Heart left ventricle (tissue), 16 donors: ENCODE measurements around the gene GSAP. TPM values are rescaled to one million over a fixed set of nuclear protein-coding genes. Genes with fewer than 3 reads are reported as not detected.
A peak's percentile ranks its signal among the peaks of the same experiment; 100 is the strongest.
"Not testable (repeated sequence)": the region's sequence is repeated elsewhere in the genome, so short reads cannot be mapped to it uniquely, and the experiment has no call there.

Source experiments
- ATAC-seq, 4 donors: fragments of 200-7000 bp; cut with Tn5 transposase; one replicate each; pipeline ENCODE4 v1.9.1; 2020 to 2022; ENCODE audit warnings: moderate library complexity in 4 of 4, mild to moderate bottlenecking in 3 of 4, moderate number of reproducible peaks in 1 of 4
- DNase-seq, 5 donors: peaks; one replicate each; pipeline ENCODE4 v3.0.0-alpha.2; 2020
- H3K27ac ChIP-seq, 12 donors: fragments of 200-600 bp; sonication (generic) in 4 of 12; one replicate each; pipeline versions ENCODE4 v1.5.0 to v1.8.0; 2016 to 2022; ENCODE audit warnings: mild to moderate bottlenecking in 2 of 12
- H3K27me3 ChIP-seq, 9 donors: fragments of 200-600 bp; sonication (generic) in 2 of 9; one replicate each; pipeline versions ENCODE4 v1.5.1 to v1.8.0; 2016 to 2022; ENCODE audit warnings: mild to moderate bottlenecking in 3 of 9
- H3K36me3 ChIP-seq, 9 donors: fragments of 200-600 bp; sonication (generic) in 2 of 9; one replicate each; pipeline versions ENCODE4 v1.5.0 to v1.8.0; 2018 to 2022; ENCODE audit warnings: mild to moderate bottlenecking in 2 of 9
- H3K4me1 ChIP-seq, 12 donors: fragments of 200-600 bp; sonication (generic) in 4 of 12; one replicate each; pipeline versions ENCODE4 v1.5.0 to v1.8.0; 2016 to 2022; ENCODE audit warnings: mild to moderate bottlenecking in 3 of 12
- H3K4me3 ChIP-seq, 12 donors: fragments of 200-600 bp; sonication (generic) in 4 of 12; one replicate each; pipeline versions ENCODE4 v1.5.0 to v1.8.0; 2017 to 2022; ENCODE audit warnings: mild to moderate bottlenecking in 9 of 12, moderate library complexity in 4 of 12
- H3K9me3 ChIP-seq, 12 donors: fragments of 200-600 bp; sonication (generic) in 4 of 12; one replicate each; pipeline versions ENCODE4 v1.5.0 to v1.8.0; 2016 to 2022; ENCODE audit warnings: mild to moderate bottlenecking in 1 of 12
- POLR2A ChIP-seq, 2 donors: fragments of 450-650 bp; IDR thresholded peaks; one replicate each; pipeline ENCODE4 v1.6.1; 2017; ENCODE audit warnings: antibody characterized with exemption in 2 of 2, mild to moderate bottlenecking in 2 of 2, moderate library complexity in 2 of 2
- WGBS, 4 donors: extraction: QIAGEN DNeasy Blood & Tissue Kit in 2 of 4; methylation state at CpG; one replicate each; pipeline versions ENCODE4 v1.1.5 to v1.1.7; 2013 to 2018; 5-methylcytosine and 5-hydroxymethylcytosine counted together
- intact Hi-C, 10 donors: fragments of 100-400 bp; cut with DNase I; formaldehyde crosslinking; loops; one replicate each; pipeline versions ENCODE4 v1.11.1 to v1.14.2; 2022
- polyA plus RNA-seq, 2 donors: library from polyadenylated mRNA; stranded (reverse); fragments of 200-250 nt; gene quantifications; one replicate each; pipeline ENCODE4 v1.2.3, GENCODE V29; 2013
- total RNA-seq, 9 donors: library from RNA; depleted of rRNA in 2 of 9; stranded (reverse); fragments of >200 nt in 2 of 9; fragmentation: NEBNext Ultra II Directional in 3 of 9; extraction: Animal tissue kit (Norgen Biotek cat#: 25700) in 3 of 9; gene quantifications; one replicate each; pipeline versions ENCODE4 v1.1.0 to v1.2.4, GENCODE V29; 2016 to 2023
- TF ChIP-seq, protein P1 (sequence below), 12 donors: fragments of 200-600 bp; sonication (generic) in 4 of 12; IDR thresholded peaks; one replicate each; pipeline versions ENCODE4 v1.5.0 to v1.8.0; 2018 to 2022; ENCODE audit warnings: antibody characterized with exemption in 12 of 12, mild to moderate bottlenecking in 5 of 12
- donor health status: ischemic (EF 13 %, LVEDD 7.1; RV severe dilation, severe dysfunction).
- donor health status: healthy with polysubstance abuse.
- donor health status: DM: no; HTN: yes; CAD: no.
- donor health status: DM: no; HTN: no; CAD: no.
- donor health status: ischemic (EF 25% LVEDD 6.9; RV normal size, moderate dysfunction).
- donor health status: ischemic (EF 25% LVEDD 5.7; RV mildly dilated, moderate dysfunction).
- donor health status: healthy.
- donor health status: DM: yes; HTN: yes; CAD: no.
- donor health status: ischemic (EF 35%, LVEDD 5.7; RV mildly dilated, moderate dysfunction).
- donor health status: nonischemic (EF 11% LVEDD 7.7; RV severe dilation, severe dysfunction).
- donor health status: DM: yes; HTN: yes; CAD: no.
- donor health status: PGD.
- donor health status: ischemic (EF 29% LVEDD 5.4; RV normal size, mild dysfunction).
- donor health status: nonischemic (EF 23%, LVEDD 6.1; RV moderate dilation, normal function).

GSAP gene
- total and polyA plus RNA-seq, 11 donors = 1.7 to 24.9 (median 6.5) TPM

DNA sequence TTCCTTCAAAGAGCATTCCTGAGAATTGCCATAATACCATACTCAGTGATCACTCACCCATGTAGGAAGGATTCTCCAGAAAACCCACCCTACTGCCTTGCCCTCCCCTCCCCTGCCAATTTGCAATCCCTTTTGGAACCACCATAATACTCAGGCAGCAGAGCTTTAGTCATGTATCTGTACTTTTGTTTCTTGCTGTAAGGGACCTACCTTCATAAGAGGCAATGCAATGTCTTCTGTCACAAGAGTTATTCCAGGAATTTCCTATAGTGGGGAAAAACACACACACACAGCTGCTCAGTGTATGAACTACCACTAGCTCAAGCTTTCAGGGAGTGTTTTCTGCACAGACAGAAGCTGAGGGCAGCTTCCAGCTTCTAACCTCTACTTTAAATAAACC lies 67.0 kb downstream of the GSAP start:
- intact Hi-C loops = no loop called here
- Histone ChIP-seq H3K4me3 (no peak overlapping the region), H3K36me3 (peaks cover 0 to 6% (median 0%) of the 10 kb centered on the region in 9 donors), H3K9me3 (no peaks in the 10 kb centered on the region), H3K4me1 (peaks cover 0 to 60% (median 23%) of the 10 kb centered on the region in 12 donors), H3K27me3 (no peaks in the 10 kb centered on the region), H3K27ac (peak overlapping the region; percentile 8 to 75 (median 63))
- TF ChIP-seq, protein P1, sequence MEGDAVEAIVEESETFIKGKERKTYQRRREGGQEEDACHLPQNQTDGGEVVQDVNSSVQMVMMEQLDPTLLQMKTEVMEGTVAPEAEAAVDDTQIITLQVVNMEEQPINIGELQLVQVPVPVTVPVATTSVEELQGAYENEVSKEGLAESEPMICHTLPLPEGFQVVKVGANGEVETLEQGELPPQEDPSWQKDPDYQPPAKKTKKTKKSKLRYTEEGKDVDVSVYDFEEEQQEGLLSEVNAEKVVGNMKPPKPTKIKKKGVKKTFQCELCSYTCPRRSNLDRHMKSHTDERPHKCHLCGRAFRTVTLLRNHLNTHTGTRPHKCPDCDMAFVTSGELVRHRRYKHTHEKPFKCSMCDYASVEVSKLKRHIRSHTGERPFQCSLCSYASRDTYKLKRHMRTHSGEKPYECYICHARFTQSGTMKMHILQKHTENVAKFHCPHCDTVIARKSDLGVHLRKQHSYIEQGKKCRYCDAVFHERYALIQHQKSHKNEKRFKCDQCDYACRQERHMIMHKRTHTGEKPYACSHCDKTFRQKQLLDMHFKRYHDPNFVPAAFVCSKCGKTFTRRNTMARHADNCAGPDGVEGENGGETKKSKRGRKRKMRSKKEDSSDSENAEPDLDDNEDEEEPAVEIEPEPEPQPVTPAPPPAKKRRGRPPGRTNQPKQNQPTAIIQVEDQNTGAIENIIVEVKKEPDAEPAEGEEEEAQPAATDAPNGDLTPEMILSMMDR (IDR thresholded peaks at IDR 0.05) = no peak
- no peak for TF ChIP-seq POLR2A (IDR thresholded peaks at IDR 0.05)
- ATAC-seq = peak in 1 of 4 donors; percentile 5
- DNase-seq = no peak

- DNase-seq = peak in 4 of 5 donors; percentile 42 to 68 (median 50)
Observed at GRCh38 chr7:77348371-77348813, 67.8 kb downstream of the GSAP start.

GRCh38 chr7:77346441-77346840 lies 69.7 kb downstream of the GSAP start:
- no peak overlapping the region for H3K4me3 ChIP-seq

More at GRCh38 chr7:77348371-77348813, 67.8 kb downstream of the GSAP start:
- Histone ChIP-seq H3K9me3 (no peaks in the 10 kb centered on the region), H3K4me3 (no peak overlapping the region), H3K27me3 (no peaks in the 10 kb centered on the region), H3K27ac (peak overlapping the region; percentile 8 to 75 (median 63)), H3K4me1 (peaks cover 0 to 53% (median 21%) of the 10 kb centered on the region in 12 donors), H3K36me3 (no peaks in the 10 kb centered on the region)
- intact Hi-C loops = no loop called here
- peak; percentile 60 to 94 (median 92) for ATAC-seq
- TF ChIP-seq, protein P1 (IDR thresholded peaks at IDR 0.05) = peak in 2 of 12 donors; percentile 4 to 13
- no peak for TF ChIP-seq POLR2A (IDR thresholded peaks at IDR 0.05)
- 3 to 16% (median 13%) methylated on average over 3 of the region's 3 CpGs for WGBS, 4 donors

GRCh38 chr7:77345426-77345825 lies 70.7 kb downstream of the GSAP start:
- H3K27me3 ChIP-seq, DNase-seq, H3K27ac ChIP-seq, H3K4me3 ChIP-seq, intact Hi-C loops, H3K36me3 ChIP-seq, H3K9me3 ChIP-seq, ATAC-seq: not testable (repeated sequence)
- 94 to 95% (median 95%) methylated on average over 9 of the region's 9 CpGs for WGBS, 4 donors
- H3K4me1 ChIP-seq = peaks cover 0 to 24% (median 18%) of the 10 kb centered on the region in 12 donors

More at GRCh38 chr7:77346441-77346840, 69.7 kb downstream of the GSAP start:
- Histone ChIP-seq H3K36me3 (no peaks in the 10 kb centered on the region), H3K9me3 (no peaks in the 10 kb centered on the region), H3K27ac (no peak overlapping the region), H3K4me1 (peaks cover 0 to 35% (median 18%) of the 10 kb centered on the region in 12 donors), H3K27me3 (no peaks in the 10 kb centered on the region)
- no peak for ATAC-seq
- TF ChIP-seq, protein P1 (IDR thresholded peaks at IDR 0.05) = no peak
- TF ChIP-seq POLR2A (IDR thresholded peaks at IDR 0.05) = no peak
- intact Hi-C loops = no loop called here
- 96 to 99% (median 97%) methylated on average over 3 of the region's 3 CpGs for WGBS, 4 donors
- DNase-seq = no peak

DNA sequence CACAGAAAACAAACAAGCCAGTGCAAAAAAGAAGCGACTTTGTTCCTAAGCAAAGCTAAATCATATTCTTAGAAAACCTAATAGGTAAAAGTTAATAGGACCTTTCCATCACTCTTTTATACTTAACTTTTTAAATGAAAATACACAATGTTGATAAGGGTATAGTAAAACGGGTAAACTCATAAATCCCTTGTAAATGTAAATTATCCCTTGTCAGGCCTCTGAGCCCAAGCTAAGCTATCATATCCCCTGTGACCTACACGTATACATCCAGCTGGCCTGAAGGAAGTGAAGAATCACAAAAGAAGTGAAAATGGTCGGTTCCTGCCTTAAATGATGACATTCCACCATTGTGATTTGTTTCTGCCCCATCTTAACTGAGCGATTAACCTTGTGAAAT lies 76.4 kb downstream of the GSAP start:
- H3K9me3 ChIP-seq = no peaks in the 10 kb centered on the region
- no peaks in the 10 kb centered on the region for H3K27me3 ChIP-seq
- no peak overlapping the region for H3K4me3 ChIP-seq
- DNase-seq = no peak
- 81 to 90% (median 82%) methylated on average over 5 of the region's 5 CpGs for WGBS, 4 donors
- no peak overlapping the region for H3K27ac ChIP-seq
- no peak for ATAC-seq
- no peaks in the 10 kb centered on the region for H3K36me3 ChIP-seq
- H3K4me1 ChIP-seq = peaks cover 0 to 33% (median 7%) of the 10 kb centered on the region in 12 donors
- TF ChIP-seq, protein P1 (IDR thresholded peaks at IDR 0.05) = no peak
- no peak for TF ChIP-seq POLR2A (IDR thresholded peaks at IDR 0.05)
- intact Hi-C loops = loop anchor here in 2 of 10 donors (5.0 to 10.0 kb wide), 2 partner anchors 47 to 215 kb away; partner anchors contain the start of gene CCDC146 (in 1 of the 2)
